ENCODE data around the gene APBB1IP.

The APBB1IP gene

DNA sequence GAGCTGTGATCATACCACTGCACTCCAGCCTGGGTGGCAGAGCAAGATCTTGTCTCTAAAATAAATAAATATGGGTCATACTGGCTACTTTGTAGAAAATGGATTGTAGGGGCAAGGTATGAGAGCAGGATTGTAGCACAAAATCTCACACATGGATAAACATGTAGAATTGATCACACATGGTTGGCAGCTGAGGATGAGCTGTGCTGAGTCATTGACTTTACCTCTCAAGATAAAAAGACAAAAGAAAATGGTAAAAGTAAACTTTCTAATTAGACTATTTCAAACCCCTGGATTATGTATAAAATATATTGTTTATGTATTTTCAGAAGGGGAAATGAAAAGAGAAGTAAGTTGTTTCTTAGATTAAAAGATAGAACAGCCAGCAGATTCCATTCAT lies 69.3 kb downstream of the APBB1IP start:
- DNase-seq (ENCODE audit: low read depth): no peak

DNA sequence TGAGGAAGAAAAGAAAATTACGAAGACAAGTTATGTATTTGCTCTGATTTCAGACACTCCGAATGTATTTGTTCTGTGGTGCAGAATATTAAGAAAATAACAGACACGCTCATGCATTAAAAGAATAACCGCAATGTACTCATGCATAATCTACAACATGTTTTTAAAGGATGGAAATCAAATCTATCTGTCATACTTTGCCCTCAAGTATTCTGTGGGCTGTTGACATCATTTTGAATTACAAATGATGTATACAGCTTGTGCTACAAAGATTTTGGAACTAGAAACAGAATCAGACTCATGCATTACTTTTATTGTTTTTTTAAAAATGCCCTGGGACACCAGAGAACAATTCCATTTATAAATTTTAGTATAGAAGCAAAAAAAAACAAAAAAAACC lies 69.9 kb downstream of the APBB1IP start:
- DNase-seq (ENCODE audit: low read depth): no peak

DNA sequence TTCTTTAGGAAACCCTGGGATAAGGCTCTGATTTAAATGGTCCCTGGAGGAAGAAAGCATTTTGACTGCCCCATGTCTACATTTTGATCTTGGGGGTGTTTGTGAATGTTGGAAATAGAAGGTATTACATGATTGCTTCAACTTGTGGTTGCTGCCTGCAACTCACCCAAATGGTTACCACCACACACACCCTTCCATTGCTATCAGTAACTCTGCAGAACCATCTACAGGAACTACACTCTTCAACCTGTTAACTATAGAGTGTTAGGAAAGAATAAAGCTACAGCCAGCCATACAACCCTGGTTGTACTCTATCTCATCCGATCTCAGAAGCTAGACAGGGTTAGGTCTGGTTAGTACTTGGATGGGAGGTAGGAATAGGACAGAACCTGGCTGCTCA lies 71.2 kb downstream of the APBB1IP start:
- DNase-seq (ENCODE audit: low read depth): no peak

DNA sequence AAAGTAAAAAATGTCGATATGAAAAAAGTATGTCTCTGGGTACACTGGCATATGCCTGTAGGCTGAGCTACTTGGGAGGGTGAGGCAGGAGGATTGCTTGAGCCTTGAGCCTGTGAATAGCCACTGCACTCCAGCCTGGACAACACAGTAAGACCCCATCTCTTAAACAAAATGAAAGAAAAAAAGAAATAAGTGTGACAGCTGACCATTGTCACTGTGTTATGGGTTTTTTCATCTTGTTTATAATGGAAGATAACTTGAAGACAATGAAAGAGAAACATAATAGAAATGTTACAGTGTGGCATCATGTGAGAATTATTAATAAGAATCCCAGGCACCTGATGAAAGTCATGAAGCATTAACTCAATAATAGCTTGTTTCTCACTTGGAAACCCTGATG lies 75.0 kb downstream of the APBB1IP start:
- DNase-seq (ENCODE audit: low read depth): no peak

DNA sequence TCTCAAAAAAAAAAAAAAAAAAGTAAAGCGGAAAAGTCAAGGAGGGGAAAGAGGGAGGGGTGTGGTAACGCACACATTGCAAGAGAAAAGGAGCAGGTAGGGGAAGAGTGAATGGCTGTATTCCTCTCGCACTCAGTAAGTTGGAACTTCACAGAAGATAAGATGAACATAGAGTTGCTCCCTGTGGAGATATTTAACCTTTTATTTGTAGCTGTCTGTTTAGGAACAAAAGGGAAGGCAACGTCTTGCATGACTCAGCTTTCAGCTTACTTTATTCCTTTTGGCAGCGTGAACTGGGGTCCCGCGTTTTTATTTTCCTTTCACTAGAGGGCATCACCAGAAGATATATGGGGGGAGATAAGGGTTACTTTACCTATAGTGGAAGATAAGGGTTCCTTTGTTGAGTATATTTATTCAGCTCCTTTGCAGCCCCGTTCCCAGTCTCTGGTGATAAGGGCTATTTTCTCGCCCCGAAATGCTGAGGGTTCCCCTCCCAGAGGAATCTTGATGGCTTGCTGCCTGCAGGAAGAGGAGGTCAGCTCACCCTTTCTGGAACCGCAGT lies 78.5 kb downstream of the APBB1IP start:
- no peak for DNase-seq (ENCODE audit: low read depth)

DNA sequence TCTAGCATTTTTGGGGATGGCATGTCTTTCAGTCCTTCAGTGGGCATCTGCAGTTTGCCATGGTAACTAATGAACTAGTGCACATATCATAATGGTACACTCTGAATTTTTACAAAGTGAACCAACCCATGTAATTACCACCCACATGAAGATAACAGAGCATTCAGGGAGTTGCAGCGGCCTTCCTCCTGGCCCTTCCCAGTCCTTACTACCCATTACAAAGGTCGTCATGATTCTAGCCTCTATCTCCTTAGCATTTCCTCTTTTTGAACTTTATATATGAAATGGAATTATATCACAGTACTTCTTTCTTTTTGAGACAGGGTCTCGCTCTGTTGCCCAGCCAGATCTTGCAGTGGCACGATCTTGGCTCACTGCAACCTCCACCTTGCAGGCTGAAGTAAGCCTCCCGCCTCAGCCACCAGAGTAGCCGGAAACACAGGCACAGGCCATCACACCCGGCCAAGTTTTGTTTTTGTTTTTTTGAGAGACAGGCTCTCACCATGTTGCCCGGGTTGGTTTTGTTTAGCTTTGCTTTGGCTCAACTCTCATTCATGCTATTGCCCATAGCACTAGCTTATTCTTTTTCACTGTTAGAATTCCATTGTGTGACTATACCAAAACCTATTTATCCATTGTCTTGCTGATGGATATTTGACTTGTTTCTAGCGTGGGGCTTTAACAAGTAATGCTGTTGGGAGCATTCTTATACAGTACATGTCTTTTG lies 79.2 kb downstream of the APBB1IP start:
- no peak for DNase-seq (ENCODE audit: low read depth)

DNA sequence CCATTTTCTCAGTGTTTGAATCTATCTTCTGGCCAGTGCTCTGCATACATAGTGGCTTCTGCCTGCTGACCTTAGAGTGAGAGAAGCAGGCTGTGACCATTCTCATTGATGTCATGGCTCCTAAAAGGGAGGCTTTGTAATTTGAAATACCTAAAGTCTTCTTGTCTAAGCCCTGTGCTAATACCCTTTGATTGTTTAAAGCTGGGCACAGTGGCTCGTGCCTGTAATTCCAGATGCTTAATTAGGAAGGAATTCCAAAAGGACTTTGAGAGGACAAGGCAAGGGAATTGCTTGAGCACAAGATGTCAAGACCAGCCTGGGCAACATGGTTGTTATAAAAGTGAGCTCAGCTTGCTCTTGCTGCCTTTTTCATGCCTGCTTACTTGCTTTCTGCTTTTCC lies 81.7 kb downstream of the APBB1IP start:
- no peak for DNase-seq (ENCODE audit: low read depth)

DNA sequence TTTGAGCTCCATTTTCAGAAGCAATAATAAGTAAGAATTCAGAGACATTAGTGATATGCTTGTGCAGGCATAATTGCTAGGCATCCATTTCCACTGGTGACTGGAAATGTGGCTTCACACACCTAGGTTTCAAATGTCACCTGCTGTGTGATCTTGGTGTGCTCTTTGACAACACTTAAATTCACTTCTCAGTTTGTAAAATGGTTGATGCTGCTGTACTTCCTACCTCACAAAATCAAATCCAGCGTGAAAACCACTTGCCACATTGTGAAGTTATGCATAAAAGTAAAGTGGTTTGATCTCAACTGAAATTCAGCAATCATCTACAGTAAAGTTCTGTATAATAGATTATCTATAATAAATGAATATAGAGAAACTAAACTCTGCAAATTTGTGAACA lies 82.4 kb downstream of the APBB1IP start:
- no peak for DNase-seq (ENCODE audit: low read depth)

DNA sequence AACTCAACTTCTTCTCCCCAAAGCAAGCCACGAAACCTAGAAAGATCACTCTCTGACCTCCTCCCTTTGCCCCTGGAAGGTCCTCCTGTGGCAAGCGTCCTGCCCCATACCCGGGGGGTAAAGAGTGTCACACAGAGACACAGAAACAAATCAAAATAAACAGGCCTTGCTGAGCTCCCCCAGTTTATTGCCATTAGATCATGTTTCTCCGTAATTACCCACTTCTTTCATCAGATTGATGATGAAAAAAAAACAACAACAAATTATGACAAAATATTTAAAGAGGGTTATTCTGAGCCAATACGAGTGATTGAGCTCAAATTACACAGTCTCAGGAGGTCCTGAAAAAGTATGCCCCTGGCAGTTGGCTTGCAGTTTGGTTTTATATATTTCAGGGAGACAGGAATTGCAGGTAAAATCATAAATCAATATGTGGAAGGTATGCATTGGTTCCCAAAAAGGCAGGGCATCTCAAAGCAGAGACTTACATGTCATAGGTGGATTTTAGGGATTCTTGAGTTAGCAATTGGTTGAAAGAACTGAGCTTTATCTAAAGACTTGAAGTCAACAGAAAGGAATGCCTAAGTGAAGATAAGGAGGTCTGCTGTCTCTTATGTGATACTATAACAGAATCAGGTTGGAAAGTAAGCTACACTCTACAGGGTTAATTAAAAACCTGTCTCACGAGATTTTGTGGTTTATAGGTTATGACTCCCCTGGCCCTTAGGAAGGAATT lies 86.2 kb downstream of the APBB1IP start:
- DNase-seq (ENCODE audit: low read depth): no peak

DNA sequence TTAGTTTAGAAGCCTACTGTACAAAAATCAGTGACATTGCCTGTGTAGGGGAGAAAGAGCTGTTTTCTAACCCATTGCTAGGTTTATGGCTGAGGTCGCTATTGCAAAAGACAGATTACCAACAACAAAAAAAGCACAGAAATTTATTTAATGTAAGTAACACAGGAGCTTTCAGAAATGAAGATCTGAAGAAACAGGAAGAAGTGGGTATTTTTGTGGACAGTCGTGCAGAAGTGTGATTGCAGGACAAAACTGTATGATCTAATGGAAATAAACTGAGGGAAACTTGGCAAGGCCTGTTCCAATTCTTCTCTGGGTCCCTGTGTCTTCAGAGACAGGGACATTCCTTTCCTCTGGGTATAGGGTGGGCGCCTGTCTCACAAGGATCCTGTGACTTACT lies 87.4 kb downstream of the APBB1IP start:
- DNase-seq (ENCODE audit: low read depth): no peak

DNA sequence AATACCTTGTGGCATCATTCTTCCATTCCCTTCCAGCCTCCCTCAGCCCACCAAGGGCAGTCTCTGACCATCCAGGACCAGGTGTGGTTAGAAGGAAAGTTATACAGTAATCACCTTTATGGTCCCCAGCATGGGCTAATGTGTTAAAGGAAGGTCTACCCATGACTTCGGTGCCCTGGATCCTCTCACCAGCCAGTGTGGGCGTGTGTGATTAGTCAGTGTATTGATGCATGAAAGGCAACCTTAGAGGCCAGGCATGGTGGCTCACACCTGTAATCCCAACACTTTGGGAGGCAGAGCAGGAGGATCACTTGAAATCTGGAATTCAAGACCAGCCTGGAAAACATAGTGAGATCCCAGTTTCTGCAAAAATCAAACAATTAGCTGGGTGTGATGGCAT lies 88.9 kb downstream of the APBB1IP start:
- DNase-seq (ENCODE audit: low read depth): no peak

DNA sequence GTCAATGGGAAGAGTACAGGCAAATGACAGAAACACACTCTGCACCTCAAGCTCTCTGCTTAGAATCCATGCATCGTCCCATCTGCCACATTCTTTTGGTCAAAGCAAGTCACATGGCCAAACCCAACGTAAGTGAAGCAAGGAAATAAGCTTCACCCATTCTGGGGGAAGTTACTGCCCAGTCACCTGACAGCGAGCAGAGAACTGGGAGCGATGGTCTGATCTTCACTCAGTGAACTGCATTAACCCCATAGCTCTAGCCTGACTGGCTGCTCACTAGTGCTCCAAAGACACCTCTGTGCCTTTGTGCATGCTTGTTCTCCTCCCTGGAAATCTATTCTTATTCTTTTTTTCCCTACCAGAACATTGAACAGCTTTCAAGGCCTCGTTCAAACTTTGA lies 89.9 kb downstream of the APBB1IP start:
- no peak for DNase-seq (ENCODE audit: low read depth)

DNA sequence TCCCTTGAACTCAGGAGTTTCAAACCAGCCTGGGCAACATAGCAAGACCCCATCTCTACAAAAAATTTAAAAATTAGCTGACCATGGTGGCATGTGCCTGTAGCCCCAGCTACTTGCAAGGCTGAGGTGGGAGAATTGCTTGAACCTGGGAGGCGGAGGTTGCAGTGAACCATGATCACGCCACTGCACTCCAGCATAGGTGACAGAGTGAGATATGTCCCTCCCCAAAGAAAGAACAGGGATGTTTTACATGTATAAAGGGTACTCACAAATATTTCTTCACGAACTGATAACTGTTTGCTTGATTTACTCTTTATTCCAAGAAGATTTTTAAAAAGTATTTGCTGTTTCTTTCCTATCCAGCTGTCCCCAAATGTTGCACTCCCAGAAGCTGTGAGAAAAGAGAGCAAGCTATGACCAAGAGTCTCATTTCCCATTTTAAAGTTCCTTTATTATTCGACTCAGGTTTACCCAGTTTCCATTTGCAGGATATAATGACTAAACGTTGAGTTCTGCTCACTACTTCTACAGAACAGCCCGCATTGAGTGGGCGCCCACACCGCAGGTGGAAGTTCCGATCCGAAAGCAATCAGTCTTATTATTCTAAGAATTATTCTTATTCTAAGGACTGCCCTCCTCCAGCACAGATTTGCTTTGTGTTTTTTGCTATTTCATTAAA lies 90.7 kb downstream of the APBB1IP start:
- DNase-seq (ENCODE audit: low read depth): no peak

DNA sequence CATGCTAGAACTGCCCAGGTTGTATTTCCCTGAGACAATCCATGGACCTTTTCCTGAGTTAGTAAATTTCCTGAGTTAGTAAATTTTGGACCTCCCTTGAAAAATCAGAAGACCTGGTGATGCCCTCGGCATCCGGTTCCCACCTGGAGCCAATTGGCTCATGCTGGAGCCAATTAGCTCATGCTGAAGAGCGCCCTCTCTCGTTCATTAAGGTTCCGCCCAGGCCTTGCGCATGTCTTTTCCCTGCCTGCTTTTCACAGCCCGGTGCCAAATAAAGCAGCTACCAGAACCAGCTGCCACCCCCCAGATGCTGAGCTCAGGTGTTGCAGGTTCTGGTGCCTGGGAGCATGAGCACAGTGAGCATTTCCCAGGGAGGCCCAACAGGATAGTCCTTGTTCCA lies 96.2 kb downstream of the APBB1IP start:
- DNase-seq (ENCODE audit: low read depth): no peak

DNA sequence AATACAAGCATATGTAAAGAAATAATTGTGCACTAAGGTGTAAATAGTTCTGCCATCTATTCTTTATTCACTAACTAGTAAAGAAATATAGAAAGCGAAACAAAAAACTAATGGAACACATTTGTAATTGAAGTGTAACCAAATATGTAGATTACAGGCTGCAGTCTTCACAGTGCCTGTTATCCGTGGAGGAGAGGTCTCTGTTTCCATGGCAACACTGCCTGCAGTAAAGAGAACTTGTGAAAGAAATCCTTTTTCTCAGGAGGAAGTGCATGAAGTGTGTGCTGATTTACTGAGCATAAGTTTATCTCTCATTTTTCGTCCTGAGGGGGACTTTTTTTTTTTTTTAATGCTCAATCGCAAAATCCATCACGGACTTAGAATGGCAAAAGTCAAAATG lies 102.5 kb downstream of the APBB1IP start:
- no peak for DNase-seq (ENCODE audit: low read depth)

DNA sequence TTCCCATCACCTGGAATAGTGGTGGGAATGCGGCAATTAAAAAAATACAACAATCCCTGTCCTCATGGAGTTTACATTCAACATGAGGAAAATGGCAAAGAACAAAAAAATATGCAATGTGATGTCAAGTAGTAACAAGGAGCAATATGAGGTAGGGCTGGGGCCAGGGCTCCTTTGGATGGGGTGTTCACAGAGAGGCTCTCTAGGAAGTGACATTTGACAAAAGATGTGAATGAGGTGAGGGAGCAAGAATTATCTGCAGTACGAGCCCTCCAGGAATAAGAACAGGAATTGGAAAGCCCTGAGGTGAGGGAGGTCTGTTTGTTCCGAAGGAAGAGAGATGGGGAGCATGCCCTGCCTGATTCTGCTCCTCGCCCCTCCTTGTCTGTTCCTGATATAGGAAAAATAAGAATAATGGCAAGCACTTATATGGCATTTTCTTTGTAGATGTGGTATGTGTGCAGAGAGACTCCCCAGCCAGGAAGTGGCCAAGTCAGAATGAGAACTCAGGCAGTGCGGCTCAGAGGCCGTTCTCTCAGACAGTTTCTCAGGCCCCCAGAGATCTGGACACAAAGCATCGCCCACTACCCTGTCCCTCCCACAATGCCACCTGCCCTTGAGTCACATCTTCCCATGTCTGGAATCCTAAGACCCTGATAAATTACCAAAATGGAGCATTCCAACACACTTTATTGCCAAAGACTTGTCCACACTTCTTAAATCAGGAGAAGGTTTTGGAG lies 105.6 kb downstream of the APBB1IP start:
- no peak for DNase-seq (ENCODE audit: low read depth)

DNA sequence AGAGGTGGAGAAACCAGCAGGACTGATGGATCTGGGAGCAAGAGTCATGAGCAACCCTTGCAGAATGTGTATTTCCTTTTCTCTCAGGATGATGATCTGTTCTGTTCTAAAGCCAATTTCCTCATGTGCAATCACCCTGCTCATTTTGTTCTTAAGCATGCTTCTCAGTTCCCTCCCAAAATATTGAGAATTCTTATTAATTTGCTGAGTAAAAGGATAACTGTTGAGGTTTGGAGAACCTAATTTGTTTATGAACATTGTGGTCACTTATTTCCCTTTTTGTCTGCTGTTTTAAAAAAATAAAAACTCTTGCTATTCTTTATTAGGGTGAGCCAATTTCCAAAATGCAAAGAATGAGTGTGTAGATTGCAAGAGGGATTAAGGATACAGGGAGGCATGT lies 106.8 kb downstream of the APBB1IP start:
- DNase-seq (ENCODE audit: low read depth): no peak

DNA sequence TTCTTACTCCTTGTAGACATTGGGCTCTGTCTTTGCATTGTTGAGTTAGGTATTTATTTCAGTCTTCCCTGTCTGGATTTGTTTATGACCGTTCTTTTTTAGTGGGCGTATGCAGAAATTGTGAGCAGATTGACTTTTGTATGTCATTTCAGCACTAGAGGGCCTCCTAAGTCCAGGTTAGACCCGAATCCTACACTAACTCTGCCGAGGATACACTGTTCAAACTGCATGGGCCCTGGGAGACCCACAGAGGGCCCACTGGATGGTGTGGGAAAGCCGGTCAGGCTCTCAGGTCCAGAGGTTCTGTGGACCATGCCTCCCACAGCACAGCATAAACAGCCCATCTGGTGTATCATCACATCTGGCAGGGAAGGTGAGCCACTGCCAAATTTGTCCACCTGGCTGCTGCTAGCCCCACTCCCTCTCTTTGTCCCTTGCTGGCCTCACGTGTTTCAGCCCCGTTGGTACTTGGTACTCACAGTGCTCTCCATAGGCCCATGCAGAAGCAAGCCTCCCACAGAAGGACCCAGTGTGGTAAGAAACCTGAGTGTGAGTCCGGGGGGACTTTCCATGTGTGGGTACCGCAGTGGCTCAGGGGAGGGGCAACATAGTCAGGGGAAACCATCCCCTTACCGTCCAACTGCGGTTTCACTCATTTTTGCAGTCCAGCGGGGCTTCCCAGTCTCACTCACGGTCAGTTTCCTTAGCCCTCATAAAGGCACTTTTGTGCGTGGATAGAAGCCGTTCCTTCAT lies 112.8 kb downstream of the APBB1IP start:
- DNase-seq (ENCODE audit: low read depth): no peak

DNA sequence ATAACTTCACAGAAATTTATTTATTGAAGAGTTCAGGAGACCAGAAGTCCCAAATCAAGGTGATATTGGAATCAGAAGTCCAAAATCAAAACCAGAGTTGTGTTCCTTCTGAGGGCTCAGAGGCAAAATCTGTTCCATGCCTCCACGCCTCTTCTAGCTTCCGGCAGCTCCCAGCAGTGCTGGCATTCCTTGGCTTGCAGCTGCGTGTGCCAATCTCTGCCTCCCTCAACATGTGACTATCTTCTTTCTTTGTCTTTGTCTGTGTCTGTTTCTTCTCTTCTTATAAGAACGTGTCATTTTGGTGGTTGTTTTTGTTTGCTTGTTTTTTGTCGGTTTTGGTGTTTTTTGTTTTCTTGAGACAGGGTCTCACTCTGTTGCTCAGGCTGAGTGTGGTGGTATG lies 116.1 kb downstream of the APBB1IP start:
- DNase-seq (ENCODE audit: low read depth): no peak

DNA sequence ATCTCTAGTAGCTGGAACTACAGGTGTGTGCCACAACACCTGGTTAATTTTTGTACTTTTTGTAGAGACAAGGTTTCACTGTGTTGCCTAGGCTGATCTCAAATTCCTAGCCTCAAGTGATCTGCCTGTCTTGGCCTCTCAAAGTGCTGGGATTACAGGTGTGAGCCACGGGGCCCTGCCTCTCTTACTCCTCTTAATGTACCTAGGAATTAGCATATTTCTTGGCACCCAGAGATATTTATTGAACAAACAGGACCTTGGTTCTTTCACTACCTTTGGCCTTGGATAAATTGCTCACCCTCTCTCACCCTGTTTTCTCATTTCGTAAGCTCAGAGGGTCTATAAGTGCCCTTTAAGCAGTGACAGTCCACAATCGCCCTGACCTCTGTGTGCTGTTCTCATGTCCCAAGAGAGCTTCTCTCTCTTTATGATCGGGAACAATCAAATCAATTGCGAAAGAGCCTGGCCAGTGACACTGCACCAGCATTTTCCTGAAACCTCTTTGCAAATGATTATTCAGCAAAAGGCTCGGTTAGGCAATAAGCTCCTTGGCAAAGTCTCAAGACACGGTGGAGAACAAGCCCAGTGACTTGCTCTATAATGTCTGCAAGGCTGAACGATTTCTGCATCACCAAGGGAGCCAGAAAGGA lies 117.7 kb downstream of the APBB1IP start:
- DNase-seq (ENCODE audit: low read depth): no peak

All from activated T-cell treated with anti-CD3 and anti-CD28 coated beads for 48 hours (primary cell).